C4-2B (cell line): ENCODE data around the gene GRID1.
"Not testable (repeated sequence)": the region's sequence is repeated elsewhere in the genome, so short reads cannot be mapped to it uniquely, and the experiment has no call there.

ENCODE experiments used
- H3K27ac ChIP-seq: fragments of 450-650 bp; 2 replicates; pipeline ENCODE4 v1.5.1; 2017
- CTCF ChIP-seq: fragments of 450-650 bp; conservative IDR thresholded peaks from 2 replicates; pipeline ENCODE4 v1.5.1; 2017; ENCODE audit warnings: mild to moderate bottlenecking
- ZFX ChIP-seq: fragments of 450-650 bp; IDR thresholded peaks from 2 replicates; pipeline ENCODE4 v1.6.1; 2017

Gene GRID1

GRCh38 chr10:86036544-86036831 is 330.1 kb downstream of the GRID1 start:
- no peak for TF ChIP-seq ZFX
- no peak for TF ChIP-seq CTCF
- H3K27ac ChIP-seq = no peak overlapping the region

- TF ChIP-seq CTCF = no peak
- TF ChIP-seq ZFX = no peak
- H3K27ac ChIP-seq = no peak overlapping the region
Observed at GRCh38 chr10:86035791-86036543, 330.6 kb downstream of the GRID1 start.

- no peak overlapping the region for H3K27ac ChIP-seq
- no peak for TF ChIP-seq CTCF
- TF ChIP-seq ZFX = no peak
Observed at GRCh38 chr10:86034710-86035109, 331.9 kb downstream of the GRID1 start.

- H3K27ac ChIP-seq = no peak overlapping the region
- TF ChIP-seq ZFX = no peak
- TF ChIP-seq CTCF = no peak
Observed at GRCh38 chr10:86033581-86033980, 333.0 kb downstream of the GRID1 start.

- not testable (repeated sequence) for H3K27ac ChIP-seq
Observed at GRCh38 chr10:86032087-86032486, 334.5 kb downstream of the GRID1 start.

GRCh38 chr10:86030312-86030711 is 336.3 kb downstream of the GRID1 start:
- TF ChIP-seq CTCF (no peak), ZFX (no peak)
- H3K27ac ChIP-seq = no peak overlapping the region

GRCh38 chr10:86027346-86027745 is 339.2 kb downstream of the GRID1 start:
- TF ChIP-seq ZFX (no peak), CTCF (no peak)
- no peak overlapping the region for H3K27ac ChIP-seq

GRCh38 chr10:86025509-86025908 is 341.1 kb downstream of the GRID1 start:
- no peak for TF ChIP-seq ZFX
- TF ChIP-seq CTCF = no peak
- H3K27ac ChIP-seq = no peak overlapping the region
